A673 (cell line): ENCODE measurements around the gene HPN. TPM values are rescaled to one million over a fixed set of nuclear protein-coding genes. Genes with fewer than 3 reads are reported as not detected.

Source experiments
- BruUV-seq: library from RNA; stranded (reverse); fragments of 400-500 nt; replicated peaks from 2 replicates; lab custom pipeline; 2021; lab: Mats Ljungman, UMichigan
- CTCF ChIA-PET: fragments of 300-600 bp; sonication (Branson Sonifier 250); formaldehyde crosslinking; loops from one replicate; lab custom pipeline; 2022; ENCODE audit warnings: antibody characterized with exemption; lab: Charles Lee
- POLR2A ChIA-PET: fragments of 300-600 bp; sonication (Branson Sonifier 250); formaldehyde crosslinking; loops from one replicate; lab custom pipeline; 2022; ENCODE audit warnings: antibody characterized with exemption; ENCODE audit not compliant: low non-redundant PET; lab: Charles Lee
- DNase-seq: peaks from one replicate; pipeline ENCODE4 v3.0.0-alpha.2; 2015; ENCODE audit warnings: low spot score
- H3K27ac ChIP-seq: fragments of 200-600 bp; sonication (generic); 2 replicates; pipeline ENCODE4 v1.5.1; 2016; ENCODE audit warnings: mixed run types, low read depth, mild to moderate bottlenecking, mixed read lengths, antibody characterized with exemption, low read length; ENCODE audit not compliant: poor library complexity, severe bottlenecking
- H3K27me3 ChIP-seq: fragments of 200-600 bp; sonication (generic); replicated peaks from 2 replicates; pipeline ENCODE4 v1.6.1; 2017; ENCODE audit warnings: mixed run types, low read depth, mild to moderate bottlenecking, mixed read lengths, antibody characterized with exemption, low read length; ENCODE audit not compliant: insufficient read depth, poor library complexity
- H3K36me3 ChIP-seq: fragments of 200-600 bp; sonication (generic); 2 replicates; pipeline ENCODE4 v1.6.1; 2016; ENCODE audit warnings: mixed run types, mild to moderate bottlenecking, mixed read lengths, antibody characterized with exemption, low read length; ENCODE audit not compliant: insufficient read depth, poor library complexity, severe bottlenecking
- H3K4me1 ChIP-seq: fragments of 200-600 bp; sonication (generic); 2 replicates; pipeline ENCODE4 v1.6.1; 2017; ENCODE audit warnings: mixed run types, mild to moderate bottlenecking, mixed read lengths, antibody characterized with exemption, low read length; ENCODE audit not compliant: insufficient read depth, poor library complexity, severe bottlenecking
- H3K4me3 ChIP-seq: fragments of 200-600 bp; sonication (generic); 2 replicates; pipeline ENCODE4 v1.5.1; 2016; ENCODE audit warnings: low read depth, mixed run types, mild to moderate bottlenecking, mixed read lengths, low read length; ENCODE audit not compliant: poor library complexity, severe bottlenecking
- H3K9me3 ChIP-seq: fragments of 200-600 bp; sonication (generic); 2 replicates; pipeline ENCODE4 v1.6.1; 2016; ENCODE audit warnings: mixed run types, low read depth, mild to moderate bottlenecking, mixed read lengths, antibody characterized with exemption, low read length; ENCODE audit not compliant: poor library complexity, severe bottlenecking
- EZH2 ChIP-seq: fragments of 200-600 bp; sonication (generic); IDR thresholded peaks from 2 replicates; pipeline ENCODE4 v1.6.1; 2017; ENCODE audit warnings: borderline replicate concordance, low read depth, mild to moderate bottlenecking, mixed read lengths, antibody characterized with exemption, low read length; ENCODE audit not compliant: poor library complexity, severe bottlenecking
- intact Hi-C: fragments of 100-400 bp; cut with micrococcal nuclease; formaldehyde crosslinking; loops from one replicate; pipeline ENCODE4 v1.10.0; 2022; ENCODE audit not compliant: unreplicated experiment
- total RNA-seq: library from RNA; stranded (reverse); gene quantifications from 2 replicates; pipeline ENCODE4 v1.2.3, GENCODE V29; 2021
- TF ChIP-seq, protein P1 (sequence below): fragments of 300-800, 200-600 bp; sonication (generic); conservative IDR thresholded peaks from 2 replicates; pipeline ENCODE4 v1.5.1; 2017; ENCODE audit warnings: low read depth, mild to moderate bottlenecking, antibody characterized with exemption, low read length, moderate library complexity, mixed read lengths

HPN gene
- total RNA-seq, 1 experiment from 2014 or later, result not detected

- Histone ChIP-seq H3K27ac (no peak overlapping the region), H3K4me3 (no peak overlapping the region), H3K9me3 (no peaks in the 10 kb centered on the region), H3K27me3 (no peaks in the 10 kb centered on the region), H3K4me1 (no peaks in the 10 kb centered on the region), H3K36me3 (no peaks in the 10 kb centered on the region)
- TF ChIP-seq EZH2, result no peak
- TF ChIP-seq, protein P1, sequence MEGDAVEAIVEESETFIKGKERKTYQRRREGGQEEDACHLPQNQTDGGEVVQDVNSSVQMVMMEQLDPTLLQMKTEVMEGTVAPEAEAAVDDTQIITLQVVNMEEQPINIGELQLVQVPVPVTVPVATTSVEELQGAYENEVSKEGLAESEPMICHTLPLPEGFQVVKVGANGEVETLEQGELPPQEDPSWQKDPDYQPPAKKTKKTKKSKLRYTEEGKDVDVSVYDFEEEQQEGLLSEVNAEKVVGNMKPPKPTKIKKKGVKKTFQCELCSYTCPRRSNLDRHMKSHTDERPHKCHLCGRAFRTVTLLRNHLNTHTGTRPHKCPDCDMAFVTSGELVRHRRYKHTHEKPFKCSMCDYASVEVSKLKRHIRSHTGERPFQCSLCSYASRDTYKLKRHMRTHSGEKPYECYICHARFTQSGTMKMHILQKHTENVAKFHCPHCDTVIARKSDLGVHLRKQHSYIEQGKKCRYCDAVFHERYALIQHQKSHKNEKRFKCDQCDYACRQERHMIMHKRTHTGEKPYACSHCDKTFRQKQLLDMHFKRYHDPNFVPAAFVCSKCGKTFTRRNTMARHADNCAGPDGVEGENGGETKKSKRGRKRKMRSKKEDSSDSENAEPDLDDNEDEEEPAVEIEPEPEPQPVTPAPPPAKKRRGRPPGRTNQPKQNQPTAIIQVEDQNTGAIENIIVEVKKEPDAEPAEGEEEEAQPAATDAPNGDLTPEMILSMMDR, result no peak
- no TSS peak for BruUV-seq
- no peak for DNase-seq
- intact Hi-C loops, result no loop called here
- ChIA-PET CTCF (no interaction called here), POLR2A (no interaction called here)
Measured at GRCh38 chr19:35039881-35040825, 1.4 kb upstream of the HPN start.

DNA sequence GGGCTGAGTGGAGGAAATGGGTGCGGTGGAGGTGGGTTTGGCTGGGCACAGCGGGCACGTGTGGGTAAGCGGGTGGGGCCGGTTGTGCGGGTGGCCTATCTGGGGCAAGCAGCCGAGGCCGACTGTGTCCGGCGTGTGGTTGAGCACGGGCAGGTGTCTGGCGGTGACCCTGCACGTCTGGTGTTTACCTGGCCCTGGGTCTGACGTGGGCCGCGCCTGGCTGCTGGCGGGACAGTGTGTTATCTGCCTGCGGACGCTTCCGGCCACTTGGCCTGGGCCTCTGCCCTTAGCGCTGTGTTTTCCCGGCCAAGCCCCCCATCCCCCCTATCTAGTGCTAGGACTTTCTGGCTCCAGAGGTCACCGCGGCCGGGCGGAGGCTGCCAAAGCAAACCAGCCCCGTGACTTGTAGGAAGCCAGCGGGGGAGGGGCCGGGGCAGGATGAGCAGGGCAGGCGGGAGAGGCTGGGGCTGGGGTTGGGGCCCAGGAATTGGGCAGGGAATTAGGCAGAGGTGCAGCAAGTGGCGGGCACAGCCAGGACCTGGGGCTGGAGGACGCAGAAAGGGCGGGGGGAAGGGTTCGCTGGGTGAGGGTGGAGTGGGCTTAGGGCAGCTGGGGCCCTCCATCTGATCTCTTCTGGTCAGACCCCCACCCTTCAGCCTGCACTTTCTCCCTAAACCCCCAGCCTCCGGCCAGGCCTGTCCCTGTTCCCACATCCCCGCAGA, 534 bp upstream of the HPN start:
- no peaks in the 10 kb centered on the region for H3K4me1 ChIP-seq
- no peak for DNase-seq
- H3K27me3 ChIP-seq, result no peaks in the 10 kb centered on the region
- no TSS peak for BruUV-seq
- H3K27ac ChIP-seq, result no peak overlapping the region
- H3K4me3 ChIP-seq, result no peak overlapping the region
- no peaks in the 10 kb centered on the region for H3K9me3 ChIP-seq
- intact Hi-C loops, result no loop called here
- ChIA-PET CTCF (no interaction called here), POLR2A (no interaction called here)
- no peaks in the 10 kb centered on the region for H3K36me3 ChIP-seq
- TF ChIP-seq EZH2, result no peak
- TF ChIP-seq, protein P1, result no peak

DNA sequence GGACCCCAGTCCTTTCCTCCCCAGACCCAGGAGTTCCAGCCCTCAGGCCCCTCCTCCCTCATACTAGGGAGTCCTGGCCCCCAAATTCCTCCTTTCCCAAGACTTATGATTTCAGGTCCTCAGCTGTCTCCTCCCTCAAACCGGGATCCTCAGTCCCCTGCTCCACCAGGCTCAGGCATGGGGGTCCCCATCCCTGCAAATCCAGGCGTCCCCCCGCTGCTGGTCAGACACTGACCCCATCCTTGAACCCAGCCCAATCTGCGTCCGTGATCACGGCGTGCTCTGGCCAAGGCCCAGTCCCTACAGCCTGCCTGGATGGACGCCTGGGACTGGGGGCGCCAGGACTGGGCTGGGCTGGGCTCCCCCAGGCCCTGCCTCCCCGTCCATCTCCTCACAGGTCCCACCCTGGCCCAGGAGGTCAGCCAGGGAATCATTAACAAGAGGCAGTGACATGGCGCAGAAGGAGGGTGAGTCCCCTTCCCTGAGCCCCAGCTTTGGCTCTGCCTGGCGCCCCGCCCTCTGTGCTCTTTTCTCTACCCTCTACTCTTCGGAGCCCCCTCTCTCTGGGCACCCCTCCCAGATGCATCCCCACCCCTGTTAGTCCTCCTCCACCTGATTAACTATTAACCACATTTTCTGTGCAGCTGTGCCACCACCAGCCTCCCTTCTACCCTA, 672 bp downstream of the HPN start:
- H3K36me3 ChIP-seq, result no peaks in the 10 kb centered on the region
- H3K27me3 ChIP-seq, result no peaks in the 10 kb centered on the region
- ChIA-PET CTCF (no interaction called here), POLR2A (no interaction called here)
- intact Hi-C loops, result no loop called here
- no TSS peak for BruUV-seq
- TF ChIP-seq, protein P1, result no peak
- TF ChIP-seq EZH2, result no peak
- DNase-seq, result no peak
- no peak overlapping the region for H3K4me3 ChIP-seq
- H3K9me3 ChIP-seq, result no peaks in the 10 kb centered on the region
- no peak overlapping the region for H3K27ac ChIP-seq
- no peaks in the 10 kb centered on the region for H3K4me1 ChIP-seq
